OCI-LY1 (cell line): ENCODE results near the gene COPZ1.
"Not testable (repeated sequence)": the region's sequence is repeated elsewhere in the genome, so short reads cannot be mapped to it uniquely, and the experiment has no call there.

Source experiments
- H2AFZ ChIP-seq: fragments of 200-600 bp; sonication (generic), shearing (Covaris generic); 2 replicates; pipeline ENCODE4 v1.6.0; 2014; ENCODE audit warnings: antibody characterized with exemption, mild to moderate bottlenecking, low read length
- H3F3A ChIP-seq: fragments of 200-600 bp; sonication (generic), shearing (Covaris generic); 2 replicates; pipeline ENCODE4 v1.6.0; 2014; ENCODE audit warnings: mild to moderate bottlenecking, antibody characterized with exemption, low read length, moderate library complexity; ENCODE audit not compliant: insufficient read depth
- H3K27ac ChIP-seq: fragments of 200-600 bp; sonication (generic); 2 replicates; pipeline ENCODE4 v1.5.1; 2014; ENCODE audit warnings: low read length, mixed run types, mild to moderate bottlenecking, low read depth; ENCODE audit not compliant: poor library complexity, severe bottlenecking
- H3K27me3 ChIP-seq: fragments of 200-600 bp; sonication (generic); 2 replicates; pipeline ENCODE4 v1.6.0; 2014; ENCODE audit warnings: antibody characterized with exemption, mild to moderate bottlenecking, low read length, moderate library complexity; ENCODE audit not compliant: insufficient read depth
- H3K36me3 ChIP-seq: fragments of 200-600 bp; sonication (generic); 2 replicates; pipeline ENCODE4 v1.6.1; 2014; ENCODE audit warnings: mild to moderate bottlenecking, antibody characterized with exemption, low read length, moderate library complexity, mixed read lengths; ENCODE audit not compliant: insufficient read depth
- H3K4me1 ChIP-seq: fragments of 200-600 bp; sonication (generic); 2 replicates; pipeline ENCODE4 v1.5.1; 2014; ENCODE audit warnings: mild to moderate bottlenecking, low read length, moderate library complexity; ENCODE audit not compliant: insufficient read depth, severe bottlenecking
- H3K4me2 ChIP-seq: fragments of 200-600 bp; sonication (generic), shearing (Covaris generic); 2 replicates; pipeline ENCODE4 v1.6.1; 2014; ENCODE audit warnings: low read length
- H3K4me3 ChIP-seq: fragments of 200-600 bp; sonication (generic); 2 replicates; pipeline ENCODE4 v1.5.1; 2014; ENCODE audit warnings: low read length, low read depth, mild to moderate bottlenecking, mixed read lengths; ENCODE audit not compliant: poor library complexity, severe bottlenecking
- H3K79me2 ChIP-seq: fragments of 200-600 bp; shearing (Covaris generic); 2 replicates; pipeline ENCODE4 v1.6.1; 2016; ENCODE audit warnings: mixed run types, low read length, mixed read lengths; ENCODE audit not compliant: insufficient read depth
- H3K9ac ChIP-seq: fragments of 200-600 bp; sonication (generic), shearing (Covaris generic); 2 replicates; pipeline ENCODE4 v1.6.1; 2014; ENCODE audit warnings: mild to moderate bottlenecking, low read length, mixed read lengths
- H3K9me2 ChIP-seq: fragments of 200-600 bp; sonication (generic), shearing (Covaris generic); 2 replicates; pipeline ENCODE4 v1.6.1; 2014; ENCODE audit warnings: low read depth, mild to moderate bottlenecking, low read length, mixed read lengths
- H3K9me3 ChIP-seq: fragments of 200-600 bp; shearing (Covaris generic); 2 replicates; pipeline ENCODE4 v1.6.1; 2014; ENCODE audit warnings: low read length, mixed read lengths
- H4K20me1 ChIP-seq: fragments of 200-600 bp; sonication (generic), shearing (Covaris generic); 2 replicates; pipeline ENCODE4 v1.6.0; 2016; ENCODE audit warnings: mild to moderate bottlenecking, low read length; ENCODE audit not compliant: insufficient read depth
- CTCF ChIP-seq: fragments of 200-600 bp; sonication (generic), shearing (Covaris generic); IDR thresholded peaks from 2 replicates; pipeline ENCODE4 v1.5.1; 2017; ENCODE audit warnings: mild to moderate bottlenecking, antibody characterized with exemption, low read length, moderate library complexity, mixed read lengths
- EZH2 ChIP-seq: fragments of 200-600 bp; sonication (generic), shearing (Covaris generic); IDR thresholded peaks from 2 replicates; pipeline ENCODE4 v1.8.0; 2017; ENCODE audit warnings: borderline replicate concordance, mixed run types, mild to moderate bottlenecking, antibody characterized with exemption, low read length, moderate library complexity, mixed read lengths

COPZ1 gene

DNA sequence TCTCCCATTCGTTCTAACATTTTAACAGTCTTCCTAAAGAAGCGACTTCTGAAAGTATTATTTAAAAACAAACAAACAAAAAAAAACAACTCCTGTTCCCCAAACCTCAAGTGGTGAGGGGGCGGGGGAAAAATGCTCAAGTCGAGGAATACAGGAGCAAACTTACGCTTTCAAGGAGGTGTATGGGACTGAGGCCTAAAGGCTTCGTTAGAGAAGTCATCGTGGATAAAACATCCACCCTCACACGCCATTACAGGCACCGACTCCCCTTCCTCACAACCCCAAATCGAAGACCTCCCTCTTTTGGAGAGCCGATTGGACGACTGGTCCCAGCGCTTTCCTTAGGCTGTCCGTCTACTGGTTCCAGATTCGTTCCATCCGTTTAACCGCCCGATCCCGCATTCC lies 45.7 kb upstream of the COPZ1 start:
- Histone ChIP-seq H3K4me3 (peak overlapping the region; percentile 85), H3K4me1 (peaks cover 56% of the 10 kb centered on the region), H2AFZ (no peak overlapping the region), H3K9me2 (no peaks in the 10 kb centered on the region), H3K79me2 (peaks cover 51% of the 10 kb centered on the region), H3K27me3 (no peaks in the 10 kb centered on the region), H3K36me3 (peaks cover 73% of the 10 kb centered on the region), H3K27ac (peak overlapping the region; percentile 93), H3F3A (no peaks in the 10 kb centered on the region), H3K4me2 (peak overlapping the region; percentile 67), H3K9me3 (no peaks in the 10 kb centered on the region), H4K20me1 (no peaks in the 10 kb centered on the region), H3K9ac (peak overlapping the region; percentile 99)
- TF ChIP-seq CTCF: no peak
- TF ChIP-seq EZH2: no peak

DNA sequence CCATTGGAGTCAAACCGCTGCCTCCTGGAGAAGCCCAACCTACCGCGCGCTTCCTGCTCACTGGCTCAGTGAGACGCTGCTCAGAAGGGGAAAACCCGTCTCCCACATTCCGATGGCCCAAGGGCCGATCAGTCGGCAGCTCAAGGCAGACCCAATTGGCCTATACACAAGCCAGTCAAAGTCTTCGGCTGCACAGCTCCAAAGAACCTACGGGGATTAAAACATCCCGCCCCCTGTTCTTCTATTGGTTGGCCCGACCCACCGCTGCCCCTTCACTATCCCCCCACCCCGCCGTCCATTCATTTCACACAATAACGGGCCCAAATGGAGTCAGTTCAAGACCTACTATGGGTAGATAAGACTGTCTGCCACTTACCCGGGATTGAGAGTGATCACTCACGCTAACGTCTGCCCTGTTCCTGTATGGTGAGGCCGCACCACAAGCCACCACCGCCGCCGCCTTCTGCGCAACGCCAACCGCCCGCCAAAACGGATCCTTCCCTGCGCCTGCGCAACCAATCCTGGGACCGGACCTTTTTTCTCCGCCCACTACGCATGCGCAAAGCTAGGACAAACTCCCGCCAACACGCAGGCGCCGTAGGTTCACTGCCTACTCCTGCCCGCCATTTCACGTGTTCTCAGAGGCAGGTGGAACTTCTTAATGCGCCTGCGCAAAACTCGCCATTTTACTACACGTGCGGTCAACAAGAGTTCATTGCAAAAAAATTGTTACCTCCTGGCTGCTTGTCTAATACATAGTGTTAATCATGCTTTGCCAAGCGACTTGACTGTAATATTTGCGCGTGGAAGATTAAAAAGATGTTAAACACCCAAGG lies 45.1 kb upstream of the COPZ1 start, which contains the start of gene CBX5:
TSS of gene CBX5 (minus strand) at position 491 of the 836 bp plus-strand sequence. CDS start 22,472 bp downstream, outside the sequence.
- H3K9me2 ChIP-seq: no peaks in the 10 kb centered on the region
- H4K20me1 ChIP-seq: no peaks in the 10 kb centered on the region
- no peaks in the 10 kb centered on the region for H3K9me3 ChIP-seq
- H3K27ac ChIP-seq: peak within 1 kb of the TSS; percentile 93
- peak within 1 kb of the TSS; percentile 85 for H3K4me3 ChIP-seq
- no peaks in the 10 kb centered on the region for H3F3A ChIP-seq
- H3K36me3 ChIP-seq: peaks cover 76% of the 10 kb centered on the region
- peaks cover 51% of the 10 kb centered on the region for H3K79me2 ChIP-seq
- peak within 1 kb of the TSS; percentile 99 for H3K9ac ChIP-seq
- H2AFZ ChIP-seq: no peak within 1 kb of the TSS
- TF ChIP-seq CTCF: no peak
- no peak for TF ChIP-seq EZH2
- H3K4me1 ChIP-seq: peaks cover 59% of the 10 kb centered on the region
- H3K4me2 ChIP-seq: peak within 1 kb of the TSS; percentile 78
- H3K27me3 ChIP-seq: no peaks in the 10 kb centered on the region

GRCh38 chr12:54280468-54281260 lies 44.3 kb upstream of the COPZ1 start, which contains the start of gene HNRNPA1:
Gene HNRNPA1 (plus strand): TSS chr12:54280726. CDS start chr12:54280808, 82 bp downstream.
- Histone ChIP-seq H3K79me2 (peaks cover 51% of the 10 kb centered on the region), H2AFZ (no peak within 1 kb of the TSS), H3K4me3 (peak within 1 kb of the TSS; percentile 85), H3K9me3 (no peaks in the 10 kb centered on the region), H3K4me2 (peak within 1 kb of the TSS; percentile 78), H3F3A (0 out of 2 replicates have a peak, but pooled peaks cover 6% of the 10 kb centered on the region), H3K9me2 (no peaks in the 10 kb centered on the region), H3K36me3 (peaks cover 84% of the 10 kb centered on the region), H3K27me3 (no peaks in the 10 kb centered on the region), H3K9ac (peak within 1 kb of the TSS; percentile 99), H3K4me1 (peaks cover 67% of the 10 kb centered on the region), H3K27ac (peak within 1 kb of the TSS; percentile 93), H4K20me1 (no peaks in the 10 kb centered on the region)
- no peak for TF ChIP-seq CTCF
- TF ChIP-seq EZH2: no peak

DNA sequence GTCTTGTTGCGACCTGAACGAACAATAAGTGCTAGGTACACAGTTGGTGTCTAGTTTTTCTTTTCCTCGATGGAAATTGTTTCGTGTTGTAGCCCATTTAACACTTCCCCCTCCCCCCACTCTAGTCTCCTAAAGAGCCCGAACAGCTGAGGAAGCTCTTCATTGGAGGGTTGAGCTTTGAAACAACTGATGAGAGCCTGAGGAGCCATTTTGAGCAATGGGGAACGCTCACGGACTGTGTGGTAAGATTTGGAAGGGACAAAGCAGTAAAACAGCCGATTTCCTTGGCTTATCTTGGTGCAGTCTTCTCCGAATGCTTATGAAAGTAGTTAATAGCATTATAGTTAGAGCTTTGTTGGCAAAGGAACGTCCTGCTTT lies 43.7 kb upstream of the COPZ1 start:
- H3K9ac ChIP-seq: peak overlapping the region; percentile 99
- not testable (repeated sequence) for H3K9me3 ChIP-seq, H4K20me1 ChIP-seq, H2AFZ ChIP-seq, H3K27me3 ChIP-seq, H3K9me2 ChIP-seq
- H3K36me3 ChIP-seq: peaks cover 85% of the 10 kb centered on the region
- peaks cover 69% of the 10 kb centered on the region for H3K4me1 ChIP-seq
- peak overlapping the region; percentile 78 for H3K4me2 ChIP-seq
- peak overlapping the region; percentile 93 for H3K27ac ChIP-seq
- H3K4me3 ChIP-seq: peak overlapping the region; percentile 85
- H3K79me2 ChIP-seq: peaks cover 46% of the 10 kb centered on the region
- H3F3A ChIP-seq: peaks cover 11% of the 10 kb centered on the region; the same call in 1 of the 2 replicates

GRCh38 chr12:54281694-54282093 lies 43.2 kb upstream of the COPZ1 start:
- H3K27me3 ChIP-seq, H2AFZ ChIP-seq, H3K9me2 ChIP-seq, H4K20me1 ChIP-seq, H3K9me3 ChIP-seq: not testable (repeated sequence)
- peaks cover 68% of the 10 kb centered on the region for H3K4me1 ChIP-seq
- peak overlapping the region; percentile 99 for H3K9ac ChIP-seq
- peak overlapping the region; percentile 85 for H3K4me3 ChIP-seq
- H3K36me3 ChIP-seq: peaks cover 85% of the 10 kb centered on the region
- peaks cover 15% of the 10 kb centered on the region for H3F3A ChIP-seq
- H3K79me2 ChIP-seq: peaks cover 42% of the 10 kb centered on the region
- H3K4me2 ChIP-seq: peak overlapping the region; percentile 78
- peak overlapping the region; percentile 93 for H3K27ac ChIP-seq
